Glutamatergic neuron (in vitro differentiated cells): ENCODE measurements around the gene POC1A. TPM values are rescaled to one million over a fixed set of nuclear protein-coding genes. Genes with fewer than 3 reads are reported as not detected.
"Not testable (repeated sequence)": the region's sequence is repeated elsewhere in the genome, so short reads cannot be mapped to it uniquely, and the experiment has no call there.

ENCODE experiments used
- DNase-seq: peaks from one replicate; pipeline ENCODE4 v3.0.0; 2022
- H3K27ac Mint-ChIP-seq: one replicate; pipeline ENCODE4 v1.8.0; 2020; ENCODE audit warnings: mild to moderate bottlenecking, mixed read lengths, inconsistent platforms; ENCODE audit not compliant: unreplicated experiment
- H3K27me3 Mint-ChIP-seq: one replicate; pipeline ENCODE4 v1.8.0; 2020; ENCODE audit warnings: mild to moderate bottlenecking, moderate library complexity, mixed read lengths, inconsistent platforms; ENCODE audit not compliant: unreplicated experiment
- H3K36me3 Mint-ChIP-seq: one replicate; pipeline ENCODE4 v1.8.0; 2020; ENCODE audit warnings: mild to moderate bottlenecking, mixed read lengths, inconsistent platforms; ENCODE audit not compliant: unreplicated experiment
- H3K4me1 Mint-ChIP-seq: one replicate; pipeline ENCODE4 v1.8.0; 2020; ENCODE audit warnings: mild to moderate bottlenecking, low read depth, mixed read lengths, inconsistent platforms; ENCODE audit not compliant: unreplicated experiment
- H3K4me3 Mint-ChIP-seq: one replicate; pipeline ENCODE4 v1.8.0; 2020; ENCODE audit warnings: mild to moderate bottlenecking, mixed read lengths, inconsistent platforms; ENCODE audit not compliant: unreplicated experiment
- H3K9me3 Mint-ChIP-seq: one replicate; pipeline ENCODE4 v1.8.0; 2020; ENCODE audit warnings: mild to moderate bottlenecking, moderate library complexity, mixed read lengths, inconsistent platforms; ENCODE audit not compliant: unreplicated experiment
- total RNA-seq: library from RNA; stranded (reverse); fragmentation: NEBNext Ultra II Directional; extraction: Animal tissue kit (Norgen Biotek cat#: 25700); gene quantifications from one replicate; pipeline ENCODE4 v1.2.1, GENCODE V29; 2021; ENCODE audit not compliant: unreplicated experiment
- TF ChIP-seq, protein P1 (sequence below): fragments of 200-600 bp; sonication (generic); IDR thresholded peaks from one replicate; pipeline ENCODE4 v1.5.0; 2021; ENCODE audit not compliant: partially characterized antibody, unreplicated experiment

The POC1A gene
- total RNA-seq, 1 donor from 2014 or later: 3.2 TPM

DNA sequence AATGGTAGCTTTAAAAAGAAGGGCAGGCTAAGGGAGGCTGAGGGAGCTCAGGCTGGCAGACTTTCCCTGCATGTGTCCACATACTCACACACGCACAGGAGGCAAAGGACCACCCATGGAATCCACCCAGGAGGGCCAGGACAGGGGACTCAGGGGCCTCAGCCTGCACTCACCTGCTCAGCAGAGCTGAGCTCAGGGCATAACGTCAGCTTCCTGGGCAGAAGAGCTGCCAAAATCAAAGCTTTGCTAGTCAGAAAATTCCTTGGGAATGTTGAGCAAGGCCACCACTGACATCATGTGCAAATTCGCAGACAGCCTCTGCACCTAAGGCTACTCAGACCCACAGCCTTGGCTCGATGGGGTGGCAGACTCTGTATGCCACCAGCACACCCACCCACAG lies 27.3 kb upstream of the POC1A start:
- peaks cover 3% of the 10 kb centered on the region for H3K4me1 Mint-ChIP-seq
- H3K27me3 Mint-ChIP-seq: no peaks in the 10 kb centered on the region
- no peaks in the 10 kb centered on the region for H3K36me3 Mint-ChIP-seq
- H3K27ac Mint-ChIP-seq: no peak overlapping the region
- TF ChIP-seq, protein P1, sequence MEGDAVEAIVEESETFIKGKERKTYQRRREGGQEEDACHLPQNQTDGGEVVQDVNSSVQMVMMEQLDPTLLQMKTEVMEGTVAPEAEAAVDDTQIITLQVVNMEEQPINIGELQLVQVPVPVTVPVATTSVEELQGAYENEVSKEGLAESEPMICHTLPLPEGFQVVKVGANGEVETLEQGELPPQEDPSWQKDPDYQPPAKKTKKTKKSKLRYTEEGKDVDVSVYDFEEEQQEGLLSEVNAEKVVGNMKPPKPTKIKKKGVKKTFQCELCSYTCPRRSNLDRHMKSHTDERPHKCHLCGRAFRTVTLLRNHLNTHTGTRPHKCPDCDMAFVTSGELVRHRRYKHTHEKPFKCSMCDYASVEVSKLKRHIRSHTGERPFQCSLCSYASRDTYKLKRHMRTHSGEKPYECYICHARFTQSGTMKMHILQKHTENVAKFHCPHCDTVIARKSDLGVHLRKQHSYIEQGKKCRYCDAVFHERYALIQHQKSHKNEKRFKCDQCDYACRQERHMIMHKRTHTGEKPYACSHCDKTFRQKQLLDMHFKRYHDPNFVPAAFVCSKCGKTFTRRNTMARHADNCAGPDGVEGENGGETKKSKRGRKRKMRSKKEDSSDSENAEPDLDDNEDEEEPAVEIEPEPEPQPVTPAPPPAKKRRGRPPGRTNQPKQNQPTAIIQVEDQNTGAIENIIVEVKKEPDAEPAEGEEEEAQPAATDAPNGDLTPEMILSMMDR: no peak
- H3K9me3 Mint-ChIP-seq: peaks cover 4% of the 10 kb centered on the region
- DNase-seq: no peak
- no peak overlapping the region for H3K4me3 Mint-ChIP-seq

DNA sequence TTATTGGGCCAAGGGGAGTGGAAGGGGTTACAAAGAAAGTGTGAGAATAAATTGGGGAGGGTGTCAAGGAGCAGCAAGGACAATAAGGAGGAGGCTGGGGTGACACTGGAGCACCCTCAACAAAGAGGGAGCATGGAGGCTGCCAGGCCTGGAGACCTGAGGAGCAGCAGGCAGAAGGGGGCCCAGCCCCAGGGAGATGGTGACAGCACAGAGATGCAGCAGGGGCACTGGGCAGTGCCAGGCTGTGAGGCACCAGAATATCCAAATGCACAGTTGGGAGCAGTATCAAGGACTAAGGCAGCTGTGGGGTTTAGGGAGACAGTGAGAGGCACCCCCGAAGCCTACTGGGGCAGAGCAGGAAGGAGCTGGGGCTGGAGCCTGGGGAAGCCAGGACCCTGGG lies 24.3 kb upstream of the POC1A start:
- Mint-ChIP-seq H3K27me3 (peaks cover 4% of the 10 kb centered on the region), H3K27ac (no peak overlapping the region), H3K4me3 (no peak overlapping the region), H3K4me1 (peaks cover 3% of the 10 kb centered on the region), H3K9me3 (peaks cover 3% of the 10 kb centered on the region), H3K36me3 (no peaks in the 10 kb centered on the region)
- TF ChIP-seq, protein P1: no peak
- no peak for DNase-seq

DNA sequence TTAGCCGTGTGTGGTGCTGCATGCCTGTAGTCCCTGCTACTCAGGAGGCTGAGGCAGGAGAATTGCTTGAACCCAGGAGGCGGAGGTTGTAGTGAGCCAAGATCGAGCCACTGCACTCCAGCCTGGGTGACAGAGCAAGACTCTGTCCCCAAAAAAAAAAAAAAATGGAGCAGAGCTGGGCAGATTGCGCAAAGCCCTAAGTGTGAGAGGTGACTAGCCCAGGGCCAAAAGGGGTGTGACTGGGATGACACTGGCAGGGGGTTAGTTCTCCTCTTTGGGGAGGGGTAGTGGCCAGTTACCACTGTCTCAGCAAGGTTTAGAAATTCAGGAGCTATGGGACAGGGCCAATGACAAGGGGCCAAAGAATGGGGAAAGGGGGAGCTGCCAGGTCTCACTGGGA lies 23.9 kb upstream of the POC1A start:
- not testable (repeated sequence) for H3K27ac Mint-ChIP-seq, H3K9me3 Mint-ChIP-seq, H3K36me3 Mint-ChIP-seq, H3K27me3 Mint-ChIP-seq, H3K4me3 Mint-ChIP-seq, H3K4me1 Mint-ChIP-seq, DNase-seq

DNA sequence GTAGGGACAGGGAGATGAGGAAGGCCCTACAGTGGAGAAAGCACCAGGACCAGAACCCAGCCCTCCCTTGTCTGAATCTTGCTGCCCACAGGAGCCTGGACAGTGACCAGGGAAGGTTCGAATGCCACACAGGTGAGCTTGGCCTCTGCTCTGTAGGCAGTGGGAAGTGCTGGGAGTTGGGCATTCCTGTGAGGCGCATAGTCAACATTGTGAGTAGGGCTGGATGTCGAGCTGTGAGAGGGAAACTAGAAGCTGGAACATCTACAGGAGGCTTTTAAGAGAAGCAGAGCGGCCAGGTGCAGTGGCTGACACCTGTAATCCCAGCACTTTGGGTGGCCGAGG lies 23.4 kb upstream of the POC1A start:
- Mint-ChIP-seq H3K27ac (no peak overlapping the region), H3K9me3 (peaks cover 3% of the 10 kb centered on the region)

DNA sequence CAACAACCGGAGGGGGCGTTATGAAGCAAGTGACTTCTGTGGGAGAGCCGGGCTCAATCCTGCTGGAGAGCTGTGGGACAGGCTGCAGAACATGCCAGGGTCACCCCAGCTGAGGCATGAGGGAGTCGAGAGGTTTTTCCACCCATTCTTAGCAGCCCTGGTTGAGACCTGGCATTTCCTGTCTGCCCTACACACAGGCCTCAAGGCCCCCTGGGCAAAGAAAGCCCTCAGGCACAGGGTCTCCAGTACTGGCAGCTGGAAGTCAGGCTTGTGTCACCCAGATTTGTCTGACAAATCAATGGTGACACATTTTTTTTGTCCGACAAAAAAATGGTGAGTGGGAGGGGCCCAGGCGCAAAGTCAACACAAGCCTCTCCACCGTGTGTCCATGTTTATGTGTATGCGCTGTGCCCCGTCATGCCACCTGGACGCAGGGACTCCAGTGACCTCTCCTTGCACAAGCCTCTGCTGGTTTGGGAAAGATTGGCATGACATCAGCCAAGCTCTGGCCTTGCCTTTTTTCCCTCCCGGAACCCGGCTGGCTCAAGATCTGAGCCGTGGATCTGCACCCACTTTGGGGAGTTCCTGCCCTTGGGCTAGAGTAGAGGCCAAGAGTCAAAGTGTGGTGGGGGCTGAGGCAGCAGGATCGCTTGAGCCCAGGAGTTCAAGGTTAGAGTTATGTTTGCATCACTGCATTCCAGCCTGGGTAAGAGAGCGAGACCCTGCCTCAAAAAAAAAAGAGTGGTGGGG lies 22.9 kb upstream of the POC1A start:
- no peaks in the 10 kb centered on the region for H3K36me3 Mint-ChIP-seq
- peaks cover 3% of the 10 kb centered on the region for H3K4me1 Mint-ChIP-seq
- DNase-seq: no peak
- no peak overlapping the region for H3K4me3 Mint-ChIP-seq
- TF ChIP-seq, protein P1: no peak
- H3K27me3 Mint-ChIP-seq: peaks cover 4% of the 10 kb centered on the region
- H3K9me3 Mint-ChIP-seq: peaks cover 3% of the 10 kb centered on the region
- H3K27ac Mint-ChIP-seq: peak overlapping the region; percentile 34

More for the DNA sequence above, 23.4 kb upstream of the POC1A start:
- peaks cover 3% of the 10 kb centered on the region for H3K4me1 Mint-ChIP-seq
- TF ChIP-seq, protein P1: no peak
- no peak for DNase-seq
- peaks cover 4% of the 10 kb centered on the region for H3K27me3 Mint-ChIP-seq
- H3K4me3 Mint-ChIP-seq: no peak overlapping the region
- H3K36me3 Mint-ChIP-seq: no peaks in the 10 kb centered on the region
